WTC11 (cell line): ENCODE data around the gene MCCC1. TPM values are rescaled to one million over a fixed set of nuclear protein-coding genes. Genes with fewer than 3 reads are reported as not detected.

Experiments
- ATAC-seq: fragments of 200-7000 bp; cut with Tn5 transposase; 2 replicates; pipeline ENCODE4 v1.10.0; 2021; ENCODE audit warnings: mild to moderate bottlenecking, moderate library complexity
- CTCF ChIA-PET: fragments of 300-600 bp; sonication (Branson Sonifier 250); formaldehyde crosslinking; loops from one replicate; lab custom pipeline; 2021; ENCODE audit warnings: antibody characterized with exemption; lab: Charles Lee
- POLR2A ChIA-PET: fragments of 350-600 bp; sonication (Branson Sonifier 250); formaldehyde crosslinking; loops from one replicate; lab custom pipeline; 2021; ENCODE audit warnings: antibody characterized with exemption; lab: Charles Lee
- DNase-seq: peaks from one replicate; pipeline ENCODE4 v3.0.0; 2021; ENCODE audit warnings: low spot score
- H3K27ac Mint-ChIP-seq: 2 replicates; pipeline ENCODE4 v1.8.0; 2021; ENCODE audit warnings: mixed read lengths
- H3K27me3 Mint-ChIP-seq: 2 replicates; pipeline ENCODE4 v1.8.0; 2021; ENCODE audit warnings: low read depth, mild to moderate bottlenecking, moderate library complexity, mixed read lengths
- H3K36me3 Mint-ChIP-seq: 2 replicates; pipeline ENCODE4 v1.8.0; 2021; ENCODE audit warnings: mixed read lengths
- H3K4me1 Mint-ChIP-seq: 2 replicates; pipeline ENCODE4 v1.8.0; 2022; ENCODE audit warnings: mixed read lengths
- H3K4me3 Mint-ChIP-seq: 2 replicates; pipeline ENCODE4 v1.8.0; 2021; ENCODE audit warnings: mild to moderate bottlenecking, moderate library complexity, mixed read lengths
- H3K9me3 Mint-ChIP-seq: 2 replicates; pipeline ENCODE4 v1.8.0; 2021; ENCODE audit warnings: mixed read lengths
- AFF4 ChIP-seq: sonication (generic); formaldehyde crosslinking; IDR thresholded peaks from 2 replicates; pipeline ENCODE4 v1.8.1; 2023; ENCODE audit warnings: mild to moderate bottlenecking, missing genetic modification reagents, borderline replicate concordance
- ATF6 ChIP-seq: sonication (generic); formaldehyde crosslinking; IDR thresholded peaks from 2 replicates; pipeline ENCODE4 v1.8.1; 2023; ENCODE audit warnings: mild to moderate bottlenecking, missing genetic modification reagents
- CREB1 ChIP-seq: sonication (generic); formaldehyde crosslinking; IDR thresholded peaks from 2 replicates; pipeline ENCODE4 v1.8.0; 2023; ENCODE audit warnings: mild to moderate bottlenecking, missing genetic modification reagents
- CREM ChIP-seq: sonication (generic); formaldehyde crosslinking; IDR thresholded peaks from 2 replicates; pipeline ENCODE4 v1.8.1; 2022; ENCODE audit warnings: mild to moderate bottlenecking, missing genetic modification reagents, moderate library complexity
- EMX1 ChIP-seq: fragments of 250-450 bp; sonication (Bioruptor Pico); IDR thresholded peaks from 2 replicates; pipeline ENCODE4 v1.8.0; 2021; ENCODE audit warnings: mild to moderate bottlenecking
- FOXP4 ChIP-seq: sonication (generic); formaldehyde crosslinking; IDR thresholded peaks from 2 replicates; pipeline ENCODE4 v1.8.0; 2022; ENCODE audit warnings: mild to moderate bottlenecking, missing genetic modification reagents
- JUN ChIP-seq: sonication (generic); formaldehyde crosslinking; IDR thresholded peaks from 2 replicates; pipeline ENCODE4 v1.8.0; 2023; ENCODE audit warnings: mild to moderate bottlenecking, missing genetic modification reagents
- MYBL2 ChIP-seq: sonication (generic); formaldehyde crosslinking; IDR thresholded peaks from 2 replicates; pipeline ENCODE4 v1.8.1; 2023; ENCODE audit warnings: mild to moderate bottlenecking, moderate library complexity, missing genetic modification reagents
- NFYB ChIP-seq: sonication (generic); formaldehyde crosslinking; conservative IDR thresholded peaks from 2 replicates; pipeline ENCODE4 v1.8.0; 2022; ENCODE audit warnings: low read depth, missing genetic modification reagents
- PREB ChIP-seq: sonication (generic); formaldehyde crosslinking; IDR thresholded peaks from 2 replicates; pipeline ENCODE4 v1.8.1; 2022; ENCODE audit warnings: mild to moderate bottlenecking, missing genetic modification reagents, moderate library complexity, borderline replicate concordance
- PRRX2 ChIP-seq: fragments of 250-450 bp; sonication (Bioruptor Pico); IDR thresholded peaks from 2 replicates; pipeline ENCODE4 v1.8.0; 2021; ENCODE audit warnings: mild to moderate bottlenecking
- STAT6 ChIP-seq: sonication (generic); formaldehyde crosslinking; conservative IDR thresholded peaks from 2 replicates; pipeline ENCODE4 v1.8.1; 2023; ENCODE audit warnings: mild to moderate bottlenecking, low read depth, missing genetic modification reagents, moderate library complexity
- TEAD1 ChIP-seq: sonication (generic); formaldehyde crosslinking; IDR thresholded peaks from 2 replicates; pipeline ENCODE4 v1.8.0; 2022; ENCODE audit warnings: mild to moderate bottlenecking, missing genetic modification reagents
- ZMAT4 ChIP-seq: fragments of 250-450 bp; sonication (Bioruptor Pico); IDR thresholded peaks from 2 replicates; pipeline ENCODE4 v1.9.0; 2021; ENCODE audit warnings: mild to moderate bottlenecking
- ZNF138 ChIP-seq: sonication (generic); formaldehyde crosslinking; conservative IDR thresholded peaks from 2 replicates; pipeline ENCODE4 v1.8.1; 2022; ENCODE audit warnings: mild to moderate bottlenecking, moderate library complexity, missing genetic modification reagents
- ZNF423 ChIP-seq: fragments of 250-450 bp; sonication (Bioruptor Pico); IDR thresholded peaks from 2 replicates; pipeline ENCODE4 v2.1.2; 2022; ENCODE audit warnings: mild to moderate bottlenecking, moderate library complexity
- ZNF512 ChIP-seq: sonication (generic); formaldehyde crosslinking; IDR thresholded peaks from 2 replicates; pipeline ENCODE4 v1.8.1; 2022; ENCODE audit warnings: missing genetic modification reagents, borderline replicate concordance
- ZSCAN18 ChIP-seq: fragments of 250-450 bp; sonication (Bioruptor Pico); IDR thresholded peaks from 2 replicates; pipeline ENCODE4 v2.1.2; 2022; ENCODE audit warnings: mild to moderate bottlenecking, moderate library complexity
- total RNA-seq: library from RNA; stranded (reverse); gene quantifications from 3 replicates; pipeline ENCODE4 v1.2.3, GENCODE V29; 2021

Gene MCCC1
- total RNA-seq, 1 experiment from 2014 or later, result 19.5 TPM

- ChIA-PET CTCF (interaction anchor here (1.3 to 1.9 kb wide), 4 partner anchors 18 to 259 kb away, joined by 3 to 7 read pairs (median 3); no protein-coding TSS in a partner anchor), POLR2A (no interaction called here)
- peaks cover 10% of the 10 kb centered on the region for H3K9me3 Mint-ChIP-seq
- ATAC-seq, result no peak
- no peak overlapping the region for H3K4me3 Mint-ChIP-seq
- H3K27ac Mint-ChIP-seq, result no peak overlapping the region
- peaks cover 2% of the 10 kb centered on the region; the same call in 1 of the 2 replicates for H3K27me3 Mint-ChIP-seq
- TF ChIP-seq PRRX2 (CRISPR knock-in tag) (no peak), PREB (no peak), AFF4 (CRISPR knock-in tag) (no peak), MYBL2 (CRISPR knock-in tag) (no peak), ZNF138 (CRISPR knock-in tag) (no peak), ATF6 (CRISPR knock-in tag) (no peak), NFYB (CRISPR knock-in tag) (no peak), ZNF512 (no peak), FOXP4 (CRISPR knock-in tag) (no peak), STAT6 (CRISPR knock-in tag) (no peak), CREB1 (CRISPR knock-in tag) (no peak), ZMAT4 (CRISPR knock-in tag) (no peak), ZSCAN18 (CRISPR knock-in tag) (no peak), ZNF423 (CRISPR knock-in tag) (no peak), CREM (CRISPR knock-in tag) (no peak), EMX1 (CRISPR knock-in tag) (no peak), TEAD1 (CRISPR knock-in tag) (no peak), JUN (CRISPR knock-in tag) (no peak)
- no peak for DNase-seq
- H3K36me3 Mint-ChIP-seq, result peaks cover 6% of the 10 kb centered on the region
- no peaks in the 10 kb centered on the region for H3K4me1 Mint-ChIP-seq
These were observed 24.6 kb upstream of the MCCC1 start for GRCh38 chr3:183123891-183124290.
